GM23338 (cell line): ENCODE results near the gene SCFD2. TPM values are rescaled to one million over a fixed set of nuclear protein-coding genes. Genes with fewer than 3 reads are reported as not detected.

ENCODE experiments used
- ATAC-seq: fragments of 200-7000 bp; cut with Tn5 transposase; 3 replicates; pipeline ENCODE4 v1.9.1; 2020
- DNase-seq: peaks from one replicate; pipeline ENCODE4 v3.0.0-alpha.2; 2015; ENCODE audit warnings: low spot score
- H2AFZ ChIP-seq: fragments of 200-600 bp; sonication (generic); 2 replicates; pipeline ENCODE4 v1.8.0; 2016; ENCODE audit warnings: antibody characterized with exemption, mild to moderate bottlenecking, moderate library complexity
- H3F3A ChIP-seq: fragments of 200-600 bp; sonication (generic); replicated peaks from 2 replicates; pipeline ENCODE4 v1.8.0; 2017; ENCODE audit warnings: antibody characterized with exemption, mixed run types, low read depth
- H3K27ac ChIP-seq: fragments of 200-600 bp; sonication (generic); 2 replicates; pipeline ENCODE4 v1.6.1; 2016; ENCODE audit warnings: low read depth
- H3K27me3 ChIP-seq: fragments of 200-600 bp; sonication (generic); 2 replicates; pipeline ENCODE4 v1.8.0; 2016; ENCODE audit warnings: mild to moderate bottlenecking, mixed run types, moderate library complexity; ENCODE audit not compliant: insufficient read depth
- H3K36me3 ChIP-seq: fragments of 200-600 bp; sonication (generic); 2 replicates; pipeline ENCODE4 v1.8.0; 2016; ENCODE audit warnings: mild to moderate bottlenecking; ENCODE audit not compliant: insufficient read depth
- H3K4me1 ChIP-seq: fragments of 200-600 bp; sonication (generic); 2 replicates; pipeline ENCODE4 v1.8.0; 2016; ENCODE audit warnings: mild to moderate bottlenecking, moderate library complexity; ENCODE audit not compliant: insufficient read depth
- H3K4me2 ChIP-seq: fragments of 200-600 bp; sonication (generic); 2 replicates; pipeline ENCODE4 v1.7.1; 2017; ENCODE audit warnings: mixed run types
- H3K4me3 ChIP-seq: fragments of 200-600 bp; sonication (generic); 2 replicates; pipeline ENCODE4 v1.6.1; 2016; ENCODE audit warnings: mixed run types
- H3K79me2 ChIP-seq: fragments of 200-600 bp; sonication (generic); replicated peaks from 2 replicates; pipeline ENCODE4 v1.8.0; 2017; ENCODE audit warnings: mild to moderate bottlenecking; ENCODE audit not compliant: insufficient read depth
- H3K9me2 ChIP-seq: fragments of 200-600 bp; sonication (generic); 2 replicates; pipeline ENCODE4 v1.8.0; 2017; ENCODE audit not compliant: insufficient read depth
- H4K20me1 ChIP-seq: fragments of 200-600 bp; sonication (generic); replicated peaks from 2 replicates; pipeline ENCODE4 v1.8.0; 2017; ENCODE audit warnings: mild to moderate bottlenecking; ENCODE audit not compliant: insufficient read depth
- H3K27ac Mint-ChIP-seq: 2 replicates; pipeline ENCODE4 v1.8.0; 2020; ENCODE audit warnings: inconsistent platforms, mild to moderate bottlenecking, moderate library complexity, mixed read lengths
- H3K27me3 Mint-ChIP-seq: 3 replicates; pipeline ENCODE4 v1.8.0; 2022; ENCODE audit warnings: low read depth, mild to moderate bottlenecking, moderate library complexity, mixed read lengths, inconsistent platforms; ENCODE audit not compliant: insufficient read depth, poor library complexity
- H3K36me3 Mint-ChIP-seq: 3 replicates; pipeline ENCODE4 v1.8.0; 2021; ENCODE audit warnings: low read depth, mild to moderate bottlenecking, inconsistent platforms, moderate library complexity, mixed read lengths
- H3K4me1 Mint-ChIP-seq: 3 replicates; pipeline ENCODE4 v1.8.0; 2020; ENCODE audit warnings: mild to moderate bottlenecking, inconsistent platforms, mixed read lengths
- H3K4me3 Mint-ChIP-seq: 3 replicates; pipeline ENCODE4 v1.8.0; 2021; ENCODE audit warnings: moderate library complexity, mild to moderate bottlenecking, inconsistent platforms, mixed read lengths
- H3K9me3 Mint-ChIP-seq: 3 replicates; pipeline ENCODE4 v1.8.0; 2020; ENCODE audit warnings: moderate library complexity, mild to moderate bottlenecking, inconsistent platforms, mixed read lengths
- CREB1 ChIP-seq: fragments of 250-450 bp; sonication (Bioruptor Pico); IDR thresholded peaks from 2 replicates; pipeline ENCODE4 v1.5.0; 2020; ENCODE audit warnings: low read depth, mild to moderate bottlenecking, moderate library complexity
- CTCF ChIP-seq, 2 experiments: fragments of 200-600 bp in 1 of 2; sonication (generic) in 1 of 2; conservative IDR thresholded peaks; 2 replicates each; pipeline versions ENCODE4 v1.5.1 to v1.6.1; 2016 to 2017; ENCODE audit warnings: antibody characterized with exemption in 2 of 2, low read depth in 2 of 2, mild to moderate bottlenecking in 2 of 2, moderate library complexity in 1 of 2
- ETS1 ChIP-seq: IDR thresholded peaks from 2 replicates; pipeline ENCODE4 v1.6.1; 2016; ENCODE audit warnings: antibody characterized with exemption
- EZH2 ChIP-seq: fragments of 200-600 bp; sonication (generic); IDR thresholded peaks from one replicate; pipeline ENCODE4 v1.8.0; 2017; ENCODE audit warnings: antibody characterized with exemption, mild to moderate bottlenecking, low read depth; ENCODE audit not compliant: unreplicated experiment
- EZH2phosphoT487 ChIP-seq: fragments of 200-600 bp; sonication (generic); IDR thresholded peaks from one replicate; pipeline ENCODE4 v1.8.1; 2018; ENCODE audit warnings: antibody characterized with exemption; ENCODE audit not compliant: unreplicated experiment
- JUNB ChIP-seq: IDR thresholded peaks from one replicate; pipeline ENCODE4 v1.6.1; 2016; ENCODE audit warnings: antibody characterized with exemption; ENCODE audit not compliant: unreplicated experiment
- NANOG ChIP-seq: IDR thresholded peaks from 2 replicates; pipeline ENCODE4 v1.6.1; 2016; ENCODE audit warnings: antibody characterized with exemption, borderline replicate concordance
- POLR2AphosphoS5 ChIP-seq: IDR thresholded peaks from 2 replicates; pipeline ENCODE4 v1.6.1; 2016; ENCODE audit warnings: antibody characterized with exemption, low read depth
- REST ChIP-seq: IDR thresholded peaks from one replicate; pipeline ENCODE4 v1.6.1; 2018; ENCODE audit warnings: antibody characterized with exemption; ENCODE audit not compliant: unreplicated experiment
- STAT1 ChIP-seq: IDR thresholded peaks from one replicate; pipeline ENCODE4 v1.6.1; 2016; ENCODE audit warnings: antibody characterized with exemption; ENCODE audit not compliant: unreplicated experiment
- ZNF114 ChIP-seq: fragments of 250-450 bp; sonication (Bioruptor Pico); IDR thresholded peaks from 2 replicates; pipeline ENCODE4 v1.5.0; 2020; ENCODE audit warnings: mild to moderate bottlenecking, moderate library complexity
- ZNF331 ChIP-seq: fragments of 250-450 bp; sonication (Bioruptor Pico); IDR thresholded peaks from 2 replicates; pipeline ENCODE4 v1.5.0; 2020; ENCODE audit warnings: low read depth, mild to moderate bottlenecking, moderate library complexity
- ZNF462 ChIP-seq: fragments of 250-450 bp; sonication (Bioruptor Pico); IDR thresholded peaks from 2 replicates; pipeline ENCODE4 v1.5.0; 2020; ENCODE audit warnings: mild to moderate bottlenecking, moderate library complexity
- polyA plus RNA-seq: library from polyadenylated mRNA; unstranded; fragments of >200 nt; fragmentation: Nextera tagmentation; extraction: Ambion mirVana; gene quantifications from 2 replicates; pipeline ENCODE4 v1.2.1, GENCODE V29; 2016
- total RNA-seq: library from RNA; depleted of rRNA; stranded (reverse); fragments of >200 nt; shearing (Covaris generic); gene quantifications from 2 replicates; pipeline ENCODE4 v1.2.3, GENCODE V29; 2014

SCFD2 gene
- total and polyA plus RNA-seq, 2 experiments from 2014 or later: 5.7 to 17.5 TPM

- H3K4me3 ChIP-seq: no peak overlapping the region
- no peaks in the 10 kb centered on the region for H3K9me2 ChIP-seq
- H3K36me3 ChIP-seq: no peaks in the 10 kb centered on the region
- H3F3A ChIP-seq: no peaks in the 10 kb centered on the region
- Mint-ChIP-seq H3K9me3 (peaks cover 2% of the 10 kb centered on the region), H3K27me3 (peaks cover 4% of the 10 kb centered on the region), H3K4me3 (no peak overlapping the region), H3K36me3 (no peaks in the 10 kb centered on the region), H3K27ac (no peak overlapping the region), H3K4me1 (peaks cover 4% of the 10 kb centered on the region; the same call in 2 of the 3 replicates)
- no peak overlapping the region for H3K4me2 ChIP-seq
- H2AFZ ChIP-seq: no peak overlapping the region
- ATAC-seq: no peak
- DNase-seq: no peak
- H3K4me1 ChIP-seq: 0 out of 2 replicates have a peak, but pooled peaks cover 6% of the 10 kb centered on the region
- no peak for TF ChIP-seq EZH2phosphoT487
- no peak for TF ChIP-seq ZNF331 (CRISPR knock-in tag)
- no peak for TF ChIP-seq JUNB
- no peak for TF ChIP-seq STAT1
- no peak for TF ChIP-seq NANOG
- no peak for TF ChIP-seq POLR2AphosphoS5
- TF ChIP-seq ZNF114 (CRISPR knock-in tag): no peak
- TF ChIP-seq ZNF462: no peak
- TF ChIP-seq ETS1: no peak
- no peak for TF ChIP-seq REST
- no peak for TF ChIP-seq CTCF (conservative IDR thresholded peaks at IDR 0.05; ENCODE audit: low read depth in 2 of 2)
- TF ChIP-seq CREB1 (CRISPR knock-in tag): no peak
- TF ChIP-seq EZH2: no peak
- H3K79me2 ChIP-seq: no peaks in the 10 kb centered on the region
- H3K27me3 ChIP-seq: no peaks in the 10 kb centered on the region
- H4K20me1 ChIP-seq: no peaks in the 10 kb centered on the region
- no peak overlapping the region for H3K27ac ChIP-seq
Observed at GRCh38 chr4:53040851-53041250, 325.0 kb downstream of the SCFD2 start.
